ENCODE data around the gene OR1F1.
"Not testable (repeated sequence)": the region's sequence is repeated elsewhere in the genome, so short reads cannot be mapped to it uniquely, and the experiment has no call there.

DNA sequence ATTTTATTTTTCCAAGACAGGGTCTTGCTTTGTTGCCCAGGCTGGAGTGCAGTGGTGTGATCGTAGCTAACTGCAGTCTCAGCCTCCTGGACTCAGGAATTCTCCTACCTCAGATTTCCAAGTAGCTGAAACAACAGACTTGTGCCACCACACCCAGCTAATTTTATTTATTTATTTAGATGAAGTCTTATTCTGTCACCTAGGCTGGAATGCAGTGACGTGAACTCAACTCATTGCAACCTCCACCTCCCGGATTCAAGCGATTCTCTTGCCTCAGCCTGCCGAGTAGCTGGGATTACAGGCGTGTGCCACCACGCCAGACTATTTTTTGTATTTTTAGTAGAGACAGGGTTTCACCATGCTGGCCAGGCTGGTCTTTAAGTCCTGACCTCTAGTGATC lies 19.3 kb upstream of the OR1F1 start:
- not testable (repeated sequence) for TF ChIP-seq POLR2AphosphoS5, TAF1, POLR2A (IDR thresholded peaks at IDR 0.05; ENCODE audit: low read depth, low read length)

All from GM12891 (cell line).